Anterior cingulate cortex (tissue), 58 donors: ENCODE measurements around the gene SWAP70.

ENCODE experiments used
- DNase-seq, 58 donors: peaks; one replicate each; lab custom pipeline; 2025; lab: John Stamatoyannopoulos, UW

The SWAP70 gene

GRCh38 chr11:9799886-9800285, 136.0 kb downstream of the SWAP70 start:
- DNase-seq: no peak

GRCh38 chr11:9802291-9802861, 138.5 kb downstream of the SWAP70 start:
- DNase-seq: no peak
